Stimulated activated naive CD8-positive, alpha-beta T cell treated with anti-CD3 and anti-CD28 coated beads, Interleukin-15, amount 100 ng/mL, for 72 hours (primary cell): ENCODE measurements around the gene PAGE4.

Experiments used
- ATAC-seq: fragments of 150-1000 bp; cut with Tn5 transposase; 2 replicates; pipeline ENCODE4 v1.10.0; 2021; ENCODE audit warnings: mild to moderate bottlenecking, moderate library complexity
- DNase-seq, 2 donors: peaks; one replicate each; pipeline ENCODE4 v3.0.0; 2021 to 2022
- H3K27ac Mint-ChIP-seq, 2 donors: one replicate each; pipeline ENCODE4 v1.8.0; 2022; ENCODE audit warnings: mild to moderate bottlenecking in 2 of 2, mixed read lengths in 2 of 2, moderate library complexity in 2 of 2
- H3K27me3 Mint-ChIP-seq: one replicate; pipeline ENCODE4 v1.8.0; 2022; ENCODE audit warnings: mixed read lengths
- H3K4me1 Mint-ChIP-seq: one replicate; pipeline ENCODE4 v1.8.0; 2022; ENCODE audit warnings: mild to moderate bottlenecking, mixed read lengths
- H3K4me3 Mint-ChIP-seq, 2 donors: one replicate each; pipeline ENCODE4 v1.8.0; 2022; ENCODE audit warnings: mild to moderate bottlenecking in 2 of 2, mixed read lengths in 2 of 2, moderate library complexity in 1 of 2
- H3K9me3 Mint-ChIP-seq, 2 donors: one replicate each; pipeline ENCODE4 v1.8.0; 2022; ENCODE audit warnings: mixed read lengths in 2 of 2

The PAGE4 gene

GRCh38 chrX:49853661-49854060 lies 24.6 kb downstream of the PAGE4 start:
- Mint-ChIP-seq H3K4me3 (no peak overlapping the region), H3K27me3 (no peaks in the 10 kb centered on the region), H3K27ac (no peak overlapping the region), H3K4me1 (no peaks in the 10 kb centered on the region), H3K9me3 (no peaks in the 10 kb centered on the region)
- ATAC-seq (no peak), DNase-seq (no peak)

GRCh38 chrX:49856819-49857218 lies 27.7 kb downstream of the PAGE4 start:
- Mint-ChIP-seq H3K27me3 (no peaks in the 10 kb centered on the region), H3K4me1 (no peaks in the 10 kb centered on the region), H3K27ac (no peak overlapping the region), H3K4me3 (no peak overlapping the region), H3K9me3 (no peaks in the 10 kb centered on the region)
- no peak for ATAC-seq
- DNase-seq = no peak

GRCh38 chrX:49858341-49858740 lies 29.2 kb downstream of the PAGE4 start:
- H3K4me1 Mint-ChIP-seq = no peaks in the 10 kb centered on the region
- no peak for DNase-seq
- H3K9me3 Mint-ChIP-seq = no peaks in the 10 kb centered on the region
- no peaks in the 10 kb centered on the region for H3K27me3 Mint-ChIP-seq
- H3K27ac Mint-ChIP-seq = no peak overlapping the region
- ATAC-seq = no peak
- no peak overlapping the region for H3K4me3 Mint-ChIP-seq

GRCh38 chrX:49859491-49859890 lies 30.4 kb downstream of the PAGE4 start:
- Mint-ChIP-seq H3K27me3 (no peaks in the 10 kb centered on the region), H3K9me3 (no peaks in the 10 kb centered on the region), H3K4me3 (no peak overlapping the region), H3K4me1 (no peaks in the 10 kb centered on the region), H3K27ac (no peak overlapping the region)
- DNase-seq (no peak), ATAC-seq (no peak)

GRCh38 chrX:49860867-49861535 lies 31.9 kb downstream of the PAGE4 start:
- Mint-ChIP-seq H3K27ac (no peak overlapping the region), H3K4me3 (no peak overlapping the region), H3K27me3 (no peaks in the 10 kb centered on the region), H3K9me3 (no peaks in the 10 kb centered on the region), H3K4me1 (no peaks in the 10 kb centered on the region)
- ATAC-seq (no peak), DNase-seq (no peak)

GRCh38 chrX:49862093-49862492 lies 33.0 kb downstream of the PAGE4 start:
- Mint-ChIP-seq H3K4me3 (no peak overlapping the region), H3K4me1 (no peaks in the 10 kb centered on the region), H3K27me3 (no peaks in the 10 kb centered on the region), H3K27ac (no peak overlapping the region), H3K9me3 (no peaks in the 10 kb centered on the region)
- DNase-seq = no peak
- ATAC-seq = no peak

- Mint-ChIP-seq H3K27me3 (no peaks in the 10 kb centered on the region), H3K9me3 (no peaks in the 10 kb centered on the region), H3K4me3 (no peak overlapping the region), H3K27ac (no peak overlapping the region), H3K4me1 (no peaks in the 10 kb centered on the region)
- DNase-seq (no peak), ATAC-seq (no peak)
Measured at GRCh38 chrX:49868739-49869138, 39.6 kb downstream of the PAGE4 start.

- Mint-ChIP-seq H3K27ac (no peak overlapping the region), H3K27me3 (no peaks in the 10 kb centered on the region), H3K4me3 (no peak overlapping the region), H3K4me1 (peaks cover 24% of the 10 kb centered on the region), H3K9me3 (no peaks in the 10 kb centered on the region)
- ATAC-seq (no peak), DNase-seq (no peak)
Measured at GRCh38 chrX:49876750-49877149, 47.6 kb downstream of the PAGE4 start.

GRCh38 chrX:49877397-49878101 lies 48.4 kb downstream of the PAGE4 start:
- Mint-ChIP-seq H3K4me3 (no peak overlapping the region), H3K9me3 (no peaks in the 10 kb centered on the region), H3K4me1 (peaks cover 29% of the 10 kb centered on the region), H3K27ac (peak overlapping the region in 1 of 2 donors; percentile 54), H3K27me3 (no peaks in the 10 kb centered on the region)
- DNase-seq = no peak
- ATAC-seq = no peak

GRCh38 chrX:49878128-49878833 lies 49.2 kb downstream of the PAGE4 start:
- no peaks in the 10 kb centered on the region for H3K27me3 Mint-ChIP-seq
- no peaks in the 10 kb centered on the region for H3K9me3 Mint-ChIP-seq
- ATAC-seq = no peak
- DNase-seq = no peak
- peak overlapping the region; percentile 79 to 80 for H3K4me3 Mint-ChIP-seq
- no peak overlapping the region for H3K27ac Mint-ChIP-seq
- peaks cover 29% of the 10 kb centered on the region for H3K4me1 Mint-ChIP-seq

- peak within 1 kb of the TSS; percentile 78 to 82 for H3K27ac Mint-ChIP-seq
- peak; percentile 92 for ATAC-seq
- H3K9me3 Mint-ChIP-seq = no peaks in the 10 kb centered on the region
- H3K4me1 Mint-ChIP-seq = peaks cover 31% of the 10 kb centered on the region
- DNase-seq = peak; percentile 64 to 81
- peak within 1 kb of the TSS; percentile 79 to 80 for H3K4me3 Mint-ChIP-seq
- H3K27me3 Mint-ChIP-seq = no peaks in the 10 kb centered on the region
Measured at GRCh38 chrX:49878834-49879655, 49.9 kb downstream of the PAGE4 start, which contains the start of gene USP27X. TSS of gene USP27X (plus strand) at chrX:49879484. CDS start at chrX:49880308, 824 bp downstream.

GRCh38 chrX:49879656-49880277 lies 50.7 kb downstream of the PAGE4 start:
- H3K4me1 Mint-ChIP-seq = peaks cover 35% of the 10 kb centered on the region
- H3K27ac Mint-ChIP-seq = peak overlapping the region in 1 of 2 donors; percentile 48
- peak overlapping the region; percentile 79 to 80 for H3K4me3 Mint-ChIP-seq
- H3K27me3 Mint-ChIP-seq = no peaks in the 10 kb centered on the region
- ATAC-seq (peak; percentile 45), DNase-seq (no peak)
- H3K9me3 Mint-ChIP-seq = no peaks in the 10 kb centered on the region

- DNase-seq = no peak
- no peak for ATAC-seq
- Mint-ChIP-seq H3K27me3 (no peaks in the 10 kb centered on the region), H3K9me3 (no peaks in the 10 kb centered on the region), H3K4me1 (peaks cover 35% of the 10 kb centered on the region), H3K4me3 (peak overlapping the region in 1 of 2 donors; percentile 71), H3K27ac (no peak overlapping the region)
Measured at GRCh38 chrX:49880668-49881067, 51.6 kb downstream of the PAGE4 start.
